Pons (tissue), 1 donor: ENCODE results near the gene EFTUD2.

Experiments
- DNase-seq: peaks from one replicate; pipeline ENCODE4 v3.0.0-alpha.2; 2016; ENCODE audit warnings: low spot score

EFTUD2 gene

DNA sequence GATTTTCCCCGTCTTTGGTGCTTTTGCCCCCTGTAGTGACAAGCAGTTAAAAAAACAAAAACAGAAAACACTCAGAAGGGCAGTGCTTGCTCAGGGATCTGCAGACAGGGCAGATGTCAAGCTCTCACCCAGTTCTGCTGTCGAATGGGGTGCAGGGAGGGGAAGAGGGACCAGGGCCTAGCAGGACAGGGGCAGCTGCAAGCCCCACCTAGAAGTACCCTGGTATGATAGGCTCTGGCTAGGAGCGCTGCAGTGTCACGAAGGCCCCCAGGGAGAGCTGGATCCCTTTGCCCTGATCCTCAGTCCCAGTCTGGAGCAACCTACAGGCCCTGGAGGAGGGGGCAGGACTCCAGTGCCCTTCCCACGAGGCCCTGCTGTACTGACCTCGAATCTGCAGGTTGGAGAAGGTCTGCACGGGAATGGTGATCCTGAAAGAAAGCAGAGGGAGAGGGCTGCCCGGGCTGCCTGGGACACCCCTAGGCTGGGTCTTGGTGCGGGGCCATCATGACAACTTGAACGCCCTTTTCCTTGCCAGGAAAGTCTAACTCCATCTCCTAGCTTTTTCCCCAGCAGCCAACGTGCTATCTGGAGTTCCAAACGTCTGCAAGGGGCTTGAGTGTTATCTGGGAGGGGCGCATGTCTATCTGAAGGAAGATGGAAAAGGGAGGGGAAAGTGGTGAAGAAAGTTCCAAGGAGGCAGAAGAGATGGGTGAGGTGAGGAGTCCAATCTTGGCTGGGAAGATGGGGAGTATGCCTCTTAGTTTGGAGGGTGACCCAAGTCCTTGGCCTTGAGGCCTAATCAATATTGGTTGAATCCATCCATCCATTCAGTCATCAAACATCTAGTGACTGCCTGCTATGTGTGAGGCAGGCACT, 11.2 kb upstream of the EFTUD2 start:
- peak; percentile 3 for DNase-seq

DNA sequence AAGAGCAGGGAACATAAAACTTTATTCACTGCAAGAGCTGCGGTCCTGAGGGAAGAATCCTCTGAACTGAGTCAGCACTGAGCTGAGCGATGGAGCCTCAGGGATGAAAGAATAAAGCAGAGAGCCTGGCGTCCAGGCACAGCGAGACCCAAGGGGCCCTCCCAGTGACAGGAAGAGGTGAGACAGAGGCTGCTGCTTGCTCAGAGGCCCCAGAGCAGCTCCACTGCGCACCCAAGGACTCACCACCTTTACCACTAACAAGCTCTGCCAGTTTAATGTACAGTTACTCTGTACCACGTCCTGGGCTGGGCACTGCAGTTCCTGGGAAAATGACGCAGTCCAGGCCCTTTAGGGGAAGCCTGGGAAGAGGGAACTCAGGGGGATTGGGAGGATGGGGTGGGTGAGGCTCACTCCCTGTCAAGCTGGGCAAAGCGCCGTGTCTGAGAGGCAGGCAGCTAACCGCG, 10.5 kb upstream of the EFTUD2 start:
- DNase-seq, result no peak

DNA sequence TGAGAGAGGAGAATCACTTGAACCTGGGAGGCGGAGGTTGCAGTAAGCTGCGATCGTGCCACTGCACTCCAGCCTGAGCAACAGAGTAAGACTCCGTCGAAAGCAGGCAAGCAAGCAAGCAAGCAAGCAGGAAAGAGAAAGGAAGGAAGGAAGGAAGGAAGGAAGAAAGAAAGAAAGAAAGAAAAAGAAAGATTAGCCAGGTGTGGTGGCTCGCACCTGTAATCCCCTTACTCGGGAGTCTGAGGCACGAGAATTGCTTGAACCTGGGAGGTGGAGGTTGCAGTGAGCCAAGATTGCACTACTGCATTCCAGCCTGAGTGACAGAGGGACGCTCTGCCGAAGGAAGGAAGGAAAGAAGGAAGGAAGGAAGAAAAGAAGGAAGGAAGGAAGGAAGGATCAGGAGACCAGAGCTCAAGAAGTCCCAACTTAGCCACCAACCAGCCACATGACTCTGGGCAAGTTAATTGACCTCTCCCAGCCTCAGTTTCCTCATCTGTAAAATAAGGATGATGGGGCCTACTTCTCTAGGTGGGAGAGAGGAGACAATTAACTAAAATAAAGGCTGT, 9.6 kb upstream of the EFTUD2 start:
- no peak for DNase-seq

DNA sequence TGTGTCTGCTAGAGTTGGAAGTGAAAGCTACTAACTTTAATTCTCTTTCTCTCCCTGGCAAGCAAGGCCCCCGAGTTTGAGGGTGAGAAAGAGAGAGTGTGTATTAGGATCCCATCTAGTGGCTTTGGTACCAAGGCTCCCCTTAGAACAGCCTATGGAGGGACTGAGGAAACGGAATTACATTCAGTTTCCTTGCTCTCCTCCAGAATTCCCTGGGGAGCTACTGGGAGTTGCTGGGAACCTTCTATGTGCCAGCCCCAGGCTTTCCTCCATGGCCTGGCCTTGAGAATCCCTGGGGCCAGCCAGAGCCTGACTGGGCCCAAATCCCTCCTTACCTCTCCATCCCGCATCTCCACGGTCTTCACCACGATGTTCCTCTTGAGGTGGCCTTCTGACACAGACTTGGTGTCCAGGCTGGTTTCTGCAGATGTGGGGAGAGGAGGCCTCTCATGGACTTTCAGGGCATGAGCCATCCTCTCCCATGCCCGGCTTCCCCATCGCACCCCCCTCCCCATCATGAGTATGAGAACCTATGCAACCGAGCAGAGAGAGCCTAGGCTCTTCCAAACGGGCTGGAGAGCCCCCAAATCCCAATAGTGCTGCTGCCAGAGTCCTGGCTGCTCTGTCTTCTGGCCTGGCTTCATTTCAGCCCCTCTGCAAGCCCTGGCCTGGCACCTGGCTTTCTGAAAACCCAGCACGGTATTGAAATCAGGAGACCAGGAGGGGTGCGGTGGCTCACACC, 8.7 kb upstream of the EFTUD2 start:
- peak; percentile 8 for DNase-seq

DNA sequence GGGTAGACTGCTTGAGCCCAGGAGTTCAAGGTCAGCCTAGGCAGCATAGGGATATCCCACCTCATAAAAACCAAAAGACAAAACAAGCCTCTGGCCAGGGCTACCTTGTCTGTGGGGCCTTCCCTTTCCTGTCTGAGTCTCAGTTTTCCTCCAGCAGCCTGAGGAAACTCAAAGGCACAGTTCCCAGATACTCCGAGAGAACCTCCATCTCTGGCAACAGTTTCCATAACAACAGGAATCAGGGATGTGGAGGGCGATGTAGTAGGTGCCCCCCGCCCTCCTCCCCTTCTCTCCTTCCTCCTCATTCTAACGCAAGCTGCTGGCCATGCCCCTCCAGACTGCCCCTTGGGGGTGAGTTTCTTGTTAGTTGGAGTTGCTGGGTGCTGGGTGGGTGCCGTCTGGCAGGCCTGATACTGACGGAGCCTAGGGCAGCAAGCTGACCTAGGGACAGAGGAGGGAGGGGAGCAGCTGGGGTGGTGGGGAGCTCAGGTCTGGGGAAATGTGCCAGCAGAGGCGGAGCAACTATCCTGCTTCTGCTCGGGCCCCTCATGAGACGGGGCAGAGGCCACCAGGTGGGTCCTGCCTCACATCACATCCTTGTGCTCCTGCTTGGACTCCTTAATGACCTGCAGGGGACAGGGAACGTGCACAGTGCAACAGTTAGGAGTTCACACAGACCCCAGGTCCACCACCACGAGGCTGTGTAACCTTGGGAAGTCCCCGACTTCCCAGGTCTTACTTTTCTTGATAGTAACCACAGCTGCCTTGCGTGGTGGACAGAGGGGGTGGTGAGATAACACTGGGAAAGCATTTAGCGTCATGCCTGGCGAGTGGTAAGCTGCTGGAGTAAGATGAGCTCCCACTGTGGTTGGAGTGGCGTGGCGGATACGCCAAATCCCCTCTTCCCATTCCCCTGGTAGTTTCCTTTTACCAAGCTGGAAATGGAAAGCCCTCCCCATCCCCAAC, 7.8 kb upstream of the EFTUD2 start:
- peak; percentile 12 for DNase-seq

DNA sequence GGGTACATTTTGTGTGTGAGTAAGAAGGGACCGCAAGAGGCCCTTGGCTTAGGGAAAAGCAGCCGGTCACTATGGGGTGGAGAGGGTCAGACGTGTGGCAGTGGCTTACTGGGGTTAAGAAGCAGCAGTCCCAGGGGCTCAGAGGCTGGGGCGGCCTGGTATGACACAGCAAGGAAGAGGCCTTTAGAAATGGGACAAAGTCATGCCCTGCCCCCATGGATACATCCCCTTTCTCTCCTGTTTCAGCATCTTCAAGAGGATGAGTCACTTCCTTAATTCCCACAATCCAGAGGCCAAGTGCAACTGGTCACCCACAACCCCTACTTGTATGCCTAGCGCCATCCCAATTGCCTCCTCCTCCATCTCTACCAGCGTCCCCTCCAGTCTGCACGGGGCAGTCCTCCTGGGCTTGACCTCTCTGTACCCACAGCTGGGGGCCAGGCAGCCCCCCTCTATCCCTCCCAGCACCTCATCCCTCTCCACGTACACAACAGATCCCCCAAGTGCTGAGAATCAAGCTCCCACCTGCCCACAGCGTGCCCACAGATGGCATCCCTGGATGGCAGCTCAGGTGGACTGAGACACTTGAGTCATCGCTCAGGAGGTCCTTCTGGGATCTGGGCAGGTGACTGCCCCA, 6.9 kb upstream of the EFTUD2 start:
- DNase-seq, result peak; percentile 10

DNA sequence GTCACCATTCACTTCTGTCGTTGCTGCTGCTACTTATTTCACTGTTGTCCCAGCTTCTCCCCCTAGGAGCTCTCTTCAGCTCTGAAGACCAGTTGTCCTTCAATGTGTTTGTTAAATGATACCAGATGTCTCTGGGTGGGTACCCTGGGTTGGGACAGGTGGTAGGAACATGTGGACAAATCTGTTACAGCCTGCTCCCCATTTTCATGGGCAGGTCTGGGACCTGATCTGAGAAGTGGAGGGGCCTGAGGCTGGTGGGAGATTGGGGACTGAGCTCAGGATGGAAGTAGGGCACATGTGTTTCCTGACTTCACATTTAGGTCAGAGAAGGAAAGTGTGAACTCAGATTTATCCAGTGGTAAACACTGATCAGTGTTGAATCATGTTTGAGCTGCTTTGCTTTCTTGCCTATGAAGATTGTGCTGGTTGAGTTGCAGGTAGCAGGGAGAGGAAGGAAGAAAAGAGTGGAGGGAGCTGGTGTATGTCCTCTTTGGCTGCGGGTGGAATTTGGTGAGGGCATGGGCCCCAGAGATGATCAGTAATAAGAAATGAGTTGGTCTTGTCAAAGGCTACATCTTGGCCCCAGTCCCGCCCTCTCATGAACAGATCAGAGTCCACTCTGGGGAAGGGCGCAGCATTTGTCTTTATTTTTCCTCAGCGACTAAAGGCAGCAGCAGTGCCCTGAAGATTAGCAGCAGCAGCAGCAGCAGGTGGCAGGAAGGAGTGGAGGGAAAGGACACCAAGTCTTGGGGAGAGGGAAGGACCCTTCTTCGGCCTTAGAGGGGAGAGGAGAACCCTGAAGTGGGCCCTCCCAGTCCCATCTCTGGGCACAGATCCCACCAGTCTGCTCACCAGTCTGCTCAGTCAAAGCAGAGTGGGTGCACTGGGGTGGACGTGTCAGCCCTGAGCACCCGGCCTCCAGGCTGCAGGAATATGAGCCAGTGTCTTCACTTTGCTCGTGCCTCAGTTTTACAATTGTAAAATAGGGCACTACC, 6.1 kb upstream of the EFTUD2 start:
- peak; percentile 33 for DNase-seq

DNA sequence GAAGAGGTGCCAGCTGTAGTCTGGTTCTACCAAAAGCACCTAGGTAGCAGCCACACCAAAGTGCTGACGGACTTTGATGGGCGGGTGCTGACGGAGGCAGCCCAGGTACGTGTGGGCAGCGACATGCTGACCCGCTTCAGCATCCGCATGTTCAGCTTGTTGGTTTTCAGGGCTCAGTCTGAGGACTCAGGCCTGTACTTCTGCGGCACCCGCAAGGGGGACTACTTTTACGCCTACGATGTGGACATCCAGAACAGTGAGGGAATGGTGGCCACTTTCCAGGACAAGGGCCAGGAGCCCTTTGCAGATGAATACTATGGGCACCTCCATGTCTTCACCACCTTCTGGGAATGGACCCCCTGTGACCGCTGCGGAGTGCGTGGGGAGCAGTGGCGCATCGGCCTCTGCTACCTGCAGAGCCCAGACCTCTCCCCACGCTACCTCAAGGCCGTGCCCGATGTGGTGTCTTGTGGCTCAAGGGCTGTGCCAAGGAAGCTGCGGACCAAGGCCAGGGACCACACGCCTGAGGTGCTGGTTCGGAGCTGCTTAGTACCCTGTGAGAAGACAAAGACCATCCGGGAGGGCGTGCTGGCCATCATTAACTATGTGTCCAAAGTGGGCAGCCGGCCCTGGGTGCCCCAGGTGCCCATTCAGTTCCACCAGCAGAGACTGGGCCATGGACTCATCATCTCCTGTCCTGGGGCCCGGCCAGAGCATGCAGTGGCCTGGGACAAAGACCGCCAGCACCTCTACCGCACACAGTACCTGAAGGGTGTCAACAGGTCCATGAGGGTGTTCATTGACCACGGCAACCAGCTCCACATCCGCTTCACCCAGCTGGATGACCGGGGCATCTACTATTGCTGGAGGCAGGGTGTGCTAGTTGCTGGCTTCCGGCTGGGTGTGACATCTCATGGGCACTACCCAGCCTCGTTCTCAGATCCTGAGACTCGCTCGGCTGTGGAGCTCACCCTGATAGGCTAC, 5.0 kb upstream of the EFTUD2 start:
- DNase-seq, result peak; percentile 11

DNA sequence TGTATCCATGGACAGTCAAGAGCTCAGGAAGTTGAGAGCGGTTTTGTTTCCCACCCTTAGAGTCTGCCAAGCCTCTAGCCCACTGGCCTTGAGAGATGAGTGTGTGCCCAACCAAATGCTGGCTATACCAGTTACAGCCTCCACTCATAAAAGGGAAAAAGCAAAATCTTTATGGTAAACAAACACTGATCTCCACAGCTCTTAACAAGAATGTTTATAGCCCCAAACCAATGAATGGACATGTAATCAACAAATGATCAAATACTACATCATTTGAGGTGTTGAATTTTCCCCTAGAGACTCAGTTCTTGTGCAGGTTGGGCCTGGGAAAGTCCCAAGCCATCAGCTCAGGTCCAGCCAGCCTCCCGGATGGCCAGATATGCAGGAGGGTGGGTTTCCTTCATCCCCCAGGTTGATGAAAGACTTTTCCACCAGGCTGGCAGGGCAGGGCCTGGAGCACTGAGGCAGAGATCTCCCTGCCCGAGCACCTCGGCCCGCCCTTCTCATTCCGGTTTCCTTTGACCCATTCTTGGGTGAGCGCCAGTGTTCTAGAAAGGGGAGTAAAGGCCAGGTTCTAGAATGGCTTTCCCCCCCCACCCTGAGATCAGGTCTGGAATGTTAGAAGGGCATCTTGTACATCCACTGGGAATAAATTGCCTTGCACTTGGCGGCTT, 3.9 kb upstream of the EFTUD2 start:
- no peak for DNase-seq

DNA sequence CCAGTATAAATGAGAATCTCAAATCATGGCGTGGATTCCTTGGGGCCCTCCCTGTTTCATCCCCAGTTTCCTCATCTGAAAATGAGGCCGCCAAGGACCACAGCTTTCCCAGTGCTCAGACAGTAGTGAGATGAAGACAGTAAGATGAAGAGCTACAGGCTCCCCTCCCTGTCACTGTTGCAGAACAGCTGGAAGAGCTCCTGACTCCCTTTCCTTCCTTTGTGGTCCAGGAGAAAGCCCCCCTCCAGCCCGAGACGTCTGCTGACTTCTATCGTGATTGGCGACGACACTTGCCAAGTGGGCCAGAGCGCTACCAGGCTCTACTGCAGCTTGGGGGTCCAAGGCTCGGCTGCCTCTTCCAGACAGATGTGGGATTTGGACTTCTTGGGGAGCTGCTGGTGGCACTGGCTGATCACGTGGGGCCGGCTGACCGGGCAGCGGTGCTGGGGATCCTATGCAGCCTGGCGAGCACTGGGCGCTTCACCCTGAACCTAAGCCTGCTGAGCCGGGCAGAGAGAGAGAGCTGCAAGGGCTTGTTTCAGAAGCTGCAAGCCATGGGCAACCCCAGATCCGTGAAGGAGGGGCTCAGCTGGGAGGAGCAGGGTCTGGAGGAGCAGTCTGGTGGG, 3.0 kb upstream of the EFTUD2 start:
- no peak for DNase-seq

DNA sequence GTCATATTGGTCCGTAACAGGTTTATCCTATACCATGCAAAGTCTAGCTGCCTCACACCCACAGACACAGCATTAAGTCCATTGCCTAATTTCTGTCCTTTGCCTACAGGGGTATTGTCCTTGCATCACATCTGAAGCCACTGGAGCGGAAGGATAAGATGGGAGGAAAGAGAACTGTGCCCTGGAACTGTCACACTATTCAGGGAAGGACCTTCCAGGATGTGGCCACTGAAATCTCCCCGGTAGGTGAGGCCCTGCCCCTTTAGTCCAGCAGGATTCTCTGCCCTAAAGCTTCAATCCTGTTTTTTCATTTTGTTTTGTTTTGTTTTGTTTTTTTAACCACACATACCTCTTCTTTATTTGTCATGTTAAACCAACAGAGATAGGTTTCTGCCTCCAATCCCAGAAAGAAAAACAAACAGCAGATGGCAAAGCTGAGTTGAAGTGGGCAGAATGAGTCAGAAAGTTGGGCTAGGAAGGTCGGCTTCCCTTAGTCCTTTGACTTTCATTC, 2.2 kb upstream of the EFTUD2 start:
- DNase-seq, result no peak

DNA sequence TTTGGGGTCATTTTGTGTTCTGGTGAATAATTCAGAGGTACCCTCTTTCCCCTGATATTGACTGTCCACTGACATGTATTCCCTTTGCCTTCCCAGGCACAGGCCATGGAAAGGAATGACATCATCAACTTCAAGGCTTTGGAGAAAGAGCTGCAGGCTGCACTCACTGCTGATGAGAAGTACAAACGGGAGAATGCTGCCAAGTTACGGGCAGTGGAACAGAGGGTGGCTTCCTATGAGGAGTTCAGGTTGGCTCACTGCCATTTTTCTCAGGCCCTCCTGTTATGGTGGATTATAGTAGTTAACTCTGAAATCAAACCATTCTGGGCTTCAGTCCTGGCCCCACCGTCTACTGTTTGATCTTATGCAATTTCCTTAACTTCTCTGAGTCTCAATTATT, 1.6 kb upstream of the EFTUD2 start:
- DNase-seq, result no peak

DNA sequence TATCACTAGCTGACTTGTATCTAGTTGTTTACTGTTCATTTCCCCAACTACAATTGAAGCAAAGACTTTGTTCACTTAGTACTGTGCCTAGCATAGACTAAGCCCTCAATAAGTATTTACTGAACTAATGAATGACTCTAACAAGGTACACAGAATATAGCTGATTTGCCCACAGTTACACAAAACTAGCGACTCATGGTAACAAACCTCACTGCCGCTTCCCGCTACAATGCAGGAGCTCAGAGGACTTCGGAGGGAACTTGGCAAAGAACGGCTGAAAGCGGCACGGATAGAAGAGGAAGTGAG, 524 bp downstream of the EFTUD2 start:
- DNase-seq, result no peak

DNA sequence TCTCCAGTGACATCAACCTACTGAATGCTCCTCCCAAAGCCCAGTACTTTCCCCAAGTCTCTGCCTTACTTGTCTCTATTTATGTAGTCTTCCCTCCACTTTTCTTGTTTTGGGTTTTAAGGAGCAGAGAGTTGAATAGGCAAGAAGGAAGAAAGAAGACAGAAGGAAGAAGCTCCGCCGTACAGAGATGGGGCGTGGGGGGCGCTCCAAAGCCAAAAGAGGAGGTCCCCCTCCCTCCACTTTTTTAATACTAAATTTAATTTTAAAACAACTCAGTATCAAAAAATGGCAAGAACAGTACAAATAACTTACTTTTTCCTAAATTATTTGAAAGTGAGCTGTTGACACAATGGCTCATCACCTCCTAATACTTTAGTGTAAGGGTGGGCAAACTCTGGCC, 4.6 kb downstream of the EFTUD2 start:
- DNase-seq, result no peak

DNA sequence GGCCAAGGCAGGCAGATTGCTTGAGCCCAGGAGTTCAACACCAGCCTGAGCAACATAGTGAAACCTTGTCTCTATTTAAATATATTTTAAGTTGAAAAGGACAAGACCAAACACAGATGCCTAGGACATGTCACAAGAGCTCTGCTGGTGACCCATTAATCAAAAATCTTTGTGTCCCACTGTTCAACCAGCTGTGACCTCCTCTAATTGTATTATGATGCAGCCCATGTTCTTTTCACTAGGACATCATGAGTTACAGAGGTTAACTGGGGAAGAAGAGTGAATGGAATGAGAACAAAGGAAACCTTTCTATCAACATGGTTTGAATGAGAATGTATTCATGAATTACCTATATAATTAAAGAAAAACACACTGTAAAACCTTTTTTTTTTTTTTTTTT, 7.0 kb downstream of the EFTUD2 start:
- no peak for DNase-seq

DNA sequence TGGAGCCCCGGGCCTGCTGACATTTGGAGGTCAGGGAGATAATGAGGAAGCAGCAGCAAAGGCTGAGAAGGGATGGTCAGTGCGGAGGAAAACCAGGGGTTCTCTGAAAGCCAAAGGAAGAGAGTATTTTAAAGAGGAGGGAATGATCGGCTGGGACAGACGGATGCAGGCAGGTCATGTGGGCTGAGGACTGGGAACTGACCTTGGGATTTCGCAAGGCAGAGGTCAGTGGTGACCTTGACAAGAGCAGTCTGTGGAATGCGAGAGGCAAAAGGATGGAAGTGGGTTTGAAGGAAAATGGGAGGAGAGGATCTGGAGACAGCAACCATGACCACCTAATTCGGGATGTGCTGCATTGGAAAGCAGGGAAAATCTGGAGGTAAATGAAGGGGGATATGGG, 10.2 kb downstream of the EFTUD2 start:
- DNase-seq, result no peak
